Cortex of kidney (tissue), 1 donor: ENCODE data around the gene MT1B.
A peak's percentile ranks its signal among the peaks of the same experiment; 100 is the strongest.
"Not testable (repeated sequence)": the region's sequence is repeated elsewhere in the genome, so short reads cannot be mapped to it uniquely, and the experiment has no call there.

Experiments
- DNase-seq: peaks from one replicate; lab custom pipeline; 2025; lab: John Stamatoyannopoulos, UW

The MT1B gene

DNA sequence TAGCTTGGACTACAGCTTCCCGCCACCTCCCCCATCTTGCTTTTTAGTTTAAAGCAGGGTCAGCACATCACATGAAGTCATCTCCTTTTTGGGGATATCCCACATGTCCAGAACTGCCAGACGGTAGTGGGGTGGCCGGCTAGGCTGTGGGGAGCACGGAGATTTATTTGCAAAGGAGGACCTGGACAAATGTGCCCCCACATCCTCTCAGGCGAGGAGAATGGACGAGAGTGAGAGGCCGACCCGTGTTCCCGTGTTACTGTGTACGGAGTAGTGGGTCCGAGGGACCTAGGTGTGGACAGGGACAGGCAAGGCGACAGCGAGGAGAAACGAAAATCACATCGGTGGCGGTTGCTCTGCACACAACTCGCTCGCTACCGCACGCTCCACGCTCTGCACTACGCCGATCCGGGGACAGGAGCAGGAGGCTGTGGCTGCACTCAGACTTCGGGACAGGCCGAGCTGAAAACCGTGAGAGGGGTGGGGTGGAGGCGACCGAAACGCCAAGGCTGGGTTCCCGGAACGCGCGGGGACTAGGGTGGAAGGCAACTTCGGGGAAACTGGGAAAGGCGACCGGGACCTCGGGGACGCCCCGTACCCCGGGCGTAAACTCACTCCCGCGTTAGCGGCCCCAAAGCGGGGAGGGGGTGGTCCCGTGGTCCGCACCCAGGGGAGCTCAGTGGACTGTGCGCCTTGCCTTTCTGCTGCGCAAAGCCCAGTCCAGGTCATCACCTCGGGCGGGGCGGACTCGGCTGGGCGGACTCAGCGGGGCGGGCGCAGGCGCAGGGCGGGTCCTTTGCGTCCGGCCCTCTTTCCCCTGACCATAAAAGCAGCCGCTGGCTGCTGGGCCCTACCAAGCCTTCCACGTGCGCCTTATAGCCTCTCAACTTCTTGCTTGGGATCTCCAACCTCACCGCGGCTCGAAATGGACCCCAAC is 13.6 kb upstream of the MT1B start, which contains the start of gene MT1A:
TSS of gene MT1A (plus strand) at position 853 of the 937 bp plus-strand sequence. CDS start at position 926, 73 bp downstream.
- DNase-seq, result no peak

- no peak for DNase-seq
These were observed 12.6 kb upstream of the MT1B start for GRCh38 chr16:56639045-56639444.

GRCh38 chr16:56640076-56640475 is 11.6 kb upstream of the MT1B start:
- DNase-seq, result no peak

DNA sequence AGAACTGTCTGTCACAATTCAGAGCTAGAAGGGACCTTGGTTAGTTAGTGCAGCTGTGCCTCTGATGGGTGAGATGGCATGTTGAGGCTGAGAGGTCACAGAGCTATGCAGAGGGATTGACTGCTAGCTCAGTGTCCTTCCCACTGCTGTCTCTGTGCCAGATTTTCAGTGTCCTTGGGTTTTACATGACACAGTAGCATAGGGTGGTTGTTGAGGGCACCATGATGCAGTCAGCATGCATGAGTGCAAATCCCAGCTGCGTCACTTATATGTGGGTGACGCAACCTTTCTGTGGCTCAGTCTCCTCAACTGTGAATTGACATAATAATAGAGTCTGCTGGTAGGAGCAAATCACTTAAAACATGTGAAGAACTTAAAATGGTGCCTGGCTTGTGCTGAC is 10.5 kb upstream of the MT1B start:
- DNase-seq, result no peak

DNA sequence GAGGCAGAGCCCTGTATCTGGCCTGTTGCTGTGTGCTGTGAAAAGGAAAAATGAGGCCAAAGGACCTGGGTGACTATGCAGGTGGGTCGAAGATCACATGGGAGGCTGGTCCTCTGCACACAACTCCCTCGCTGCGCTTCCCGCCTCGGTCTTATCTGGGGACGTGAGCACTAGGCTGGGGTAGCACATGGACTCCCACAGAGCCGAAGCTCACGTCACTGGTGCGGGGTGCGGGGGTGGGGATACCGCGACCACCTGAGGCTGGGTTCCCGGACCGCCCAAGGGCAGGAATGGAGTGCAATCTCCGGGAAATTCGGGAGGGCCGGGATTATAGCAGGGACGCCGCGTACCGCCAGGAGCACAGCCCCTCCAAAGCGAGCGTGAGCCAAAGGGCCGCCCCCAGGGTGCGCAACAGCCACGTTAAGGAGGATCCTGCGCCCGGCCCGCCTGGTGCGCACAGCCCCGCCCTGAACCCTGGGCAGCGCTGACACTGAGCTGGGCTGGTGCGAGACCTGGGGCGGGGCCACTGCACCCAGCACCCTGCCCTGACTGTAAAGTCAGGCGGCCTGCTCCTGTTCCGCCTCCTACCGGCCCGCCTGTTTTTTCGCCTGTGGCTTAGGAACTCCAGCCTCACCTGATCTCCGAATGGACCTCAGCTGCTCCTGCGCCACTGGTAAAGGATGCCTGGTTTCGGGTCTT is 8.5 kb upstream of the MT1B start:
- DNase-seq, result no peak

DNA sequence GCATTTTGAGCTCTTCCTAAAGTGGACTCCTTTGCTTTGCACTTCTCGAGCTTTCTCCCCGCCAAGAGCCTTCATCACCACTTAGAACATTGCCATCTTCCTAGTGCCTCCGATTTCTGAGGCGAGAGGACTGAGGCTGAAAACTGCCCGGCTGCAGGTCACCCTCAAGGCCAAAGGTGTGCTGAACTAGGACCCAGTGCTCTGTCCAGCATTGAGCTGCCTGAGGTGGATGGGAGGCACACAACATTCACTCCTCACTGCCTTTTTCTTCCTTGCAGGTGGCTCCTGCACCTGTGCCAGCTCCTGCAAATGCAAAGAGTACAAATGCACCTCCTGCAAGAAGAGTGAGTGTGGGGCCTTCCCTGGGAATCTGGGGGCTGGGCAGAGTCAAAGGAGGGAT is 7.9 kb upstream of the MT1B start:
- no peak for DNase-seq

- no peak for DNase-seq
These were observed 6.4 kb upstream of the MT1B start for GRCh38 chr16:56645311-56645710.

- DNase-seq, result no peak
These were observed 5.8 kb upstream of the MT1B start for GRCh38 chr16:56645838-56646237.

DNA sequence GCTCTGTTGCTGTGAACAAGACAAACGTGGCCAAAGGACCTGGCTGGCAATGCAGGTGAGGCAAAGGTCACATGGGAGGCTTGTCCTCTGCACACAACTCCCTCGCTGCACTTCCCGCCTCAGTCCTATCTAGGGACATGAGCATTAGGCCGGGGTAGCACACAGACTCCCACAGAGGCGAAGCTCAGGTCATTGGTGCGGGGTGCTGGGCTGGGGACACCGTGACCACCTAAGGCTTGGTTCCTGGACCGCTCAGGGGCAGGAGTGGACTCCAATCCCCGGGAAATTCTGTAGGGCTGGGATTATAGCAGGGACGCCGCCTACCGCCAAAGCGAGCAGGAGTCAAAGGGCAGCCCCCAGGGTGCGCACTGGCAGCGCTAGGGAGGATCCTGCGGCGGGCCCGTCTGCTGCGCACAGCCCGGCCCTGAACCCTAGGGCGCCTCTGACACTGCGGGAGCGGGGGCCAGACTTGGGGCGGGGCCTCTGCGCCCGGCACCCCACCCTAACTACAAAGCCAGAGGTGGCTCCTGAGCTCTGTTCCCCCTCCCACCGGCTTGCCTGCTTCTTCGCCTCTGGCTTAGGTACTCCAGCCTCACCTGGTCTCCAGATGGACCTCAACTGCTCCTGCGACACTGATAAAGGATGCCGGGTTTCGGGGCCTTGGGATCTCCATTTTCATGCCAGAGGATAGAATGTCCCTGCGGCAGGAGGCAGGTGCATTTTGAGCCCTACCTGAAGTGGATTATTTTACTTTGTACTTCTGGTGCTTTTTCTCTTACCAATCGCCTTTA is 3.9 kb upstream of the MT1B start:
- no peak for DNase-seq

DNA sequence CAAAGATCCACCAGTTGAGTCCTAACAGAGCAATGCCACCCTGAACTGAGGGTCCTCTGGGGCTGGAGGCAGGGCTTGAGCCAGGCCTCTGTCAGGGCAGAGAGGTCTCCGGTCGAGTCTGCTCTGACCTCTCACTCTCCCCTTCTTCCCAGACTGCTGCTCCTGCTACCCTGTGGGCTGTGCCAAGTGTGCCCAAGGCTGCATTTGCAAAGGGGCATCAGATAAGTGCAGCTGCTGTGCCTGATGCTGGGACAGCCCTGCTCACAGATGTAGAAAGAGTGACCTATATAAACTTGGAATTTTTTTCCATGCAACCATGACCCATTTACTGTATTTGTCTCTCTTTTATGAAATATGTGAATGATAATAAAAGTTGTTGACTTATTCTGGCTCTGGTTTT is 2.4 kb upstream of the MT1B start:
- DNase-seq, result no peak

- no peak for DNase-seq
These were observed 1.9 kb upstream of the MT1B start for GRCh38 chr16:56649820-56650219.

DNA sequence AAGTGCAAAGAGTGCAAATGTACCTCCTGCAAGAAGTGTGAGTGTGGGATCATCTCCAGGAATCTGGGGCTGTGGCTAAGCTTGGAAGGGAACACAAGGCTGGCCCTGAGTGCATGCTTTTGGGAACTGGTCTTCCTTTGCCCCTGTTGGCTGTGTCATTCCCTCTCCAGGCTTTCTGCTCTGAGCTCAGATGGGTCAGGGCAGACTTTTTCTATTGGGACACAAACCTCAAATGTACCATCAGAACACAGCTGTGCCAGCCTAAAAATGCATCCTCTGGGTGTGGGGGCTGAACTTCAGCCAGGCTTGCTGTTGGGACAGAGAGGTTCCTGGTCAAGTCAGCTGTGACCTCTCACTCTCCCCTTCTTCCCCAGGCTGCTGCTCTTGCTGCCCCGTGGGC is 914 bp downstream of the MT1B start:
- DNase-seq, result no peak

DNA sequence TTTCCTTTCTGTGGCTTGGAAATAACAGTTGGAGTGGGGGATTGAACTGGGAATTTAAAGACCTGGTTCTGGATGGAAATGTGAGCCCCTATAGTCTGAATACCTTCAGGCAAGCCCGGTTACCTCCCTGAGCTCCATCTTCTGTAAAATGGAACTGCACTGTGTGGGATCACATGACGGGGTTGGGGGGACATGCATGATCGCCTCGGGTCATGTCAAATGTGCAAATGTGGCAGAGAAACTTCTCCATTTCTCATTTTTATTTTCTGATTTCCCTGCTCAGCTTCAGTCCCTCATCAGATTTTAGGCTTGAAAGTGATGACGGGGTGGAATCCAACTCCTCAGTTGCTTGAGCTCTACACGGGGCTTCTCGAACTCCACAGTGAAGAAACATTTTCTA is 1.5 kb downstream of the MT1B start:
- no peak for DNase-seq

- DNase-seq, result peak; percentile 25
These were observed 6.1 kb downstream of the MT1B start, which contains the start of gene MT1F for GRCh38 chr16:56657555-56658326. Gene MT1F, plus strand, starts transcription at chr16:56657959. Its CDS starts 100 bp downstream, at chr16:56658059.

DNA sequence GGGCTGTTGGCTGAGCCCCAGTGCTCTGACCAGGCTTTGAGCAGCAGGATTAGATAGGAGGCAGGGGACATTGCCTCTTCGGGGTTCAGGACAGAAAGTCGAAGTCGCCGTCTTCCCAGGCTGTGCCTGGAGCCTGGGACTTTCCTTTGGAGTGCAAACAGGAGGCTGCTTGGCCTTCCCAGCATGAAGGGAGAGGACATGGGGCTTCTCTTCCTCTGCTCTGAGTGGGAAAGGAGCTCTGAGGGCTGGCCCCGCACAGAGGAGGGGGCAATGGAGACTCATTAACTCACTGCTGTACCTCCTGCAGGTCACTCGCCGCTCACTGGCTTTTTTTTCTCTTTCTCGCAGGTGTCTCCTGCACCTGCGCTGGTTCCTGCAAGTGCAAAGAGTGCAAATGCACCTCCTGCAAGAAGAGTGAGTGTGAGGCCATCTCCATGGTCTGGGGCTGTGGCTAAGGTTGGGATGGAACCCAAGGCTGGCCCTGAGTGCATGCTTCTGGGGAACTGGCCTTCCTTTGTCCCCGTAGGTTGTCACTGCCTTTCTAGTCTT is 6.7 kb downstream of the MT1B start:
- no peak for DNase-seq

GRCh38 chr16:56662357-56663354 is 11.0 kb downstream of the MT1B start:
- DNase-seq, result no peak

- DNase-seq, result no peak
These were observed 12.8 kb downstream of the MT1B start for GRCh38 chr16:56664506-56664905.

GRCh38 chr16:56665286-56666261 is 13.9 kb downstream of the MT1B start:
- not testable (repeated sequence) for DNase-seq
